Measurements from ENCODE around the gene TEAD1.

DNA sequence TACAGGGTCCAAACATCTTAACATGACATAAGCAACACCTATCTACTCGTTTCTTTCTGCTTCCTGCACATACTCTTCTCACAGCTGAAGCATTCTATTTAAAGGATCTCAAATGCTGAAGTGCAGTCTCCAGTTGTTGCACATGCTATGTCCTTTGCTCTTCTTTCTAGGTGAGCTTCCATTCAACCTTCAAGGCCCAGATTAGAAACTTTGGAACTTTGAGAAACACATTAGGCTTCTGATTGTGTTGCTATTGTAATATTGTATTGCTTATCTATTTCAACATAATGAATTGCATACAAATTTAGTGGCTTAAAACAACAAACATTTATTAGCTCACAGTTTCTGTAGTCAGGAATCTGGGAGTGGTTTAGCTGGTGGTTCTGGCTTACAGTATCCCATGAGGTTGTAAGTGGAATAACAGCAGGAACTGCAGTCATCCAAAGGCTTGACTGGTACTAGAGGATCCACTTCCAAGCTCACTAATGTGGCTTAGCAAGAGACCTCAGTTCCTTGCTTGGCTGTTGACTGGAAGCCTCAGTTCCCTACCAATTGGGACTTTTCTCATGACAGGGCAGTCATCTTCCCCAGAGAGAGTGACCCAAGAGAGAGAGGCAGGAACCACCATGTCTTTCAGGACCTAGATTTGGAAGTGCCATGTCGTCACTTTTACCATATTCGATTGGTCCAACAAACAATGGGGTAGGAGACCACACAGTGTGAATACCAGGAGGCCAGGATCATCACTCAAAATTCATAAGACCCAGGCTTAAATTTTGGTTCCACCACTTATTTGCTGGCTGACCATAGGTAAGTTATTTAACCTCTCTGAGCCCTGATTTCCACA lies 307.7 kb downstream of the TEAD1 start:
- TF ChIP-seq CTCF (IDR thresholded peaks at IDR 0.05; ENCODE audit: low read length) (no peak), EZH2 (optimal IDR thresholded peaks at IDR 0.05; ENCODE audit: low read depth, low read length) (no peak)
